Psoas muscle (tissue), 8 donors: ENCODE data around the gene PDLIM1. TPM values are rescaled to one million over a fixed set of nuclear protein-coding genes. Genes with fewer than 3 reads are reported as not detected.
A peak's percentile ranks its signal among the peaks of the same experiment; 100 is the strongest.
"Not testable (repeated sequence)": the region's sequence is repeated elsewhere in the genome, so short reads cannot be mapped to it uniquely, and the experiment has no call there.

Source experiments
- ATAC-seq, 4 donors: fragments of 200-7000 bp; cut with Tn5 transposase; one replicate each; pipeline ENCODE4 v1.9.1; 2020; ENCODE audit warnings: moderate library complexity in 3 of 4, mild to moderate bottlenecking in 2 of 4
- DNase-seq, 2 donors: peaks; one replicate each; pipeline ENCODE4 v3.0.0-alpha.2; 2020
- H3K27ac ChIP-seq: fragments of 200-600 bp; one replicate; pipeline ENCODE4 v1.8.0; 2022
- H3K27me3 ChIP-seq, 3 donors: fragments of 200-600 bp in 1 of 3; one replicate each; pipeline versions ENCODE4 v1.6.1 to v1.8.0; 2013 to 2022; ENCODE audit warnings: low read length in 2 of 3, mild to moderate bottlenecking in 2 of 3, moderate library complexity in 1 of 3; ENCODE audit not compliant: insufficient read depth in 3 of 3
- H3K36me3 ChIP-seq, 2 donors: fragments of 200-600 bp in 1 of 2; one replicate each; pipeline versions ENCODE4 v1.6.1 to v1.8.0; 2013 to 2022; ENCODE audit warnings: low read depth in 1 of 2, mild to moderate bottlenecking in 1 of 2, moderate library complexity in 1 of 2; ENCODE audit not compliant: insufficient read depth in 1 of 2
- H3K4me1 ChIP-seq: fragments of 200-600 bp; one replicate; pipeline ENCODE4 v1.8.0; 2022
- H3K4me3 ChIP-seq: fragments of 200-600 bp; one replicate; pipeline ENCODE4 v1.8.0; 2022; ENCODE audit warnings: mild to moderate bottlenecking
- H3K9me3 ChIP-seq: fragments of 200-600 bp; one replicate; pipeline ENCODE4 v1.8.0; 2022
- WGBS, 3 donors: extraction: QIAGEN DNeasy Blood & Tissue Kit; methylation state at CpG; one replicate each; pipeline versions ENCODE4 v1.1.6 to v1.1.7; 2013; 5-methylcytosine and 5-hydroxymethylcytosine counted together
- intact Hi-C, 2 donors: fragments of 100-400 bp; cut with DNase I; formaldehyde crosslinking; loops; one replicate each; pipeline versions ENCODE4 v1.11.0 to v1.14.2; 2022
- polyA plus RNA-seq, 3 donors: library from polyadenylated mRNA; stranded (reverse); fragments of 200-250 nt; gene quantifications; one replicate each; pipeline ENCODE4 v1.2.3, GENCODE V29; 2013
- total RNA-seq, 4 donors: library from RNA; stranded (reverse); fragmentation: NEBNext Ultra II Directional in 2 of 4; extraction: Animal tissue kit (Norgen Biotek cat#: 25700) in 2 of 4; gene quantifications; one replicate each; pipeline versions ENCODE4 v1.2.1 to v1.2.4, GENCODE V29; 2021 to 2023
- TF ChIP-seq, protein P1 (sequence below): fragments of 200-600 bp; IDR thresholded peaks from one replicate; pipeline ENCODE4 v1.8.0; 2022; ENCODE audit warnings: antibody characterized with exemption
- donor health status: healthy with polysubstance abuse.
- donor health status: DM: no; HTN: no; CAD: no; lungs with moderate emphysema.
- donor health status: Bipolar disorder and iron deficiency.
- donor health status: healthy.
- donor health status: DM: yes; HTN: yes; CAD: no.
- donor health status: DM: no; HTN: no; CAD: no.
- donor health status: DM: no; HTN: no; CAD: no.
- donor health status: DM: yes; HTN: yes; CAD: no.

PDLIM1 gene
- total and polyA plus RNA-seq, 7 donors, result 97.3 to 504 (median 325) TPM

DNA sequence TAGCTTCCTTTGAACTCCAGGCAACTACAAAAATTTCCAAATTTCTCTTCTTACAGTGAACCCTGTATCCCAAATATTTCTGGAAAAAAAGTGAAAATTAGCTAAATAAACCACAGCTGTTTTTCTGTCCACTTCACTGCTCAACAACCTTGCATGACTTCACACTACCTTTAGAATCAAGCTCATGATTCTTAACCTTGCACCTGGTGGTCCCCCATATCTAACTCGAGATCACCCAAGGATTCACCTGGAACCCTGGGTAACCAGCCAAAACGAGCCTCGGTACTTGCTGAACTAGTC, 47.5 kb downstream of the PDLIM1 start:
- TF ChIP-seq, protein P1, sequence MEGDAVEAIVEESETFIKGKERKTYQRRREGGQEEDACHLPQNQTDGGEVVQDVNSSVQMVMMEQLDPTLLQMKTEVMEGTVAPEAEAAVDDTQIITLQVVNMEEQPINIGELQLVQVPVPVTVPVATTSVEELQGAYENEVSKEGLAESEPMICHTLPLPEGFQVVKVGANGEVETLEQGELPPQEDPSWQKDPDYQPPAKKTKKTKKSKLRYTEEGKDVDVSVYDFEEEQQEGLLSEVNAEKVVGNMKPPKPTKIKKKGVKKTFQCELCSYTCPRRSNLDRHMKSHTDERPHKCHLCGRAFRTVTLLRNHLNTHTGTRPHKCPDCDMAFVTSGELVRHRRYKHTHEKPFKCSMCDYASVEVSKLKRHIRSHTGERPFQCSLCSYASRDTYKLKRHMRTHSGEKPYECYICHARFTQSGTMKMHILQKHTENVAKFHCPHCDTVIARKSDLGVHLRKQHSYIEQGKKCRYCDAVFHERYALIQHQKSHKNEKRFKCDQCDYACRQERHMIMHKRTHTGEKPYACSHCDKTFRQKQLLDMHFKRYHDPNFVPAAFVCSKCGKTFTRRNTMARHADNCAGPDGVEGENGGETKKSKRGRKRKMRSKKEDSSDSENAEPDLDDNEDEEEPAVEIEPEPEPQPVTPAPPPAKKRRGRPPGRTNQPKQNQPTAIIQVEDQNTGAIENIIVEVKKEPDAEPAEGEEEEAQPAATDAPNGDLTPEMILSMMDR, result no peak
- 61 to 64% (median 61%) methylated on average over 3 of the region's 3 CpGs for WGBS, 3 donors
- Histone ChIP-seq H3K36me3 (peaks cover 0 to 58% of the 10 kb centered on the region in 2 donors), H3K9me3 (no peaks in the 10 kb centered on the region), H3K4me1 (peaks cover 20% of the 10 kb centered on the region), H3K27ac (peak overlapping the region; percentile 16), H3K27me3 (no peaks in the 10 kb centered on the region), H3K4me3 (no peak overlapping the region)
- ATAC-seq, result no peak
- no peak for DNase-seq
- intact Hi-C loops, result loop anchor here in 1 of 2 donors (2.0 kb wide), 1 partner anchor 110 kb away; no protein-coding TSS in a partner anchor

- WGBS, 3 donors, result 77 to 82% (median 82%) methylated on average over 8 of the region's 8 CpGs
- Histone ChIP-seq H3K9me3 (no peaks in the 10 kb centered on the region), H3K27ac (peak overlapping the region; percentile 16), H3K4me1 (peaks cover 17% of the 10 kb centered on the region), H3K4me3 (no peak overlapping the region), H3K36me3 (peaks cover under 1 to 63% of the 10 kb centered on the region in 2 donors), H3K27me3 (no peaks in the 10 kb centered on the region)
- peak in 3 of 4 donors; percentile 39 to 67 (median 50) for ATAC-seq
- intact Hi-C loops, result loop anchor here in 1 of 2 donors (2.0 kb wide), 1 partner anchor 110 kb away; no protein-coding TSS in a partner anchor
- TF ChIP-seq, protein P1, result peak; percentile 49
- no peak for DNase-seq
Measured at GRCh38 chr10:95242581-95243317, 48.1 kb downstream of the PDLIM1 start.

- DNase-seq (no peak), ATAC-seq (no peak)
- Histone ChIP-seq H3K27ac (no peak overlapping the region), H3K4me3 (no peak overlapping the region), H3K27me3 (no peaks in the 10 kb centered on the region), H3K4me1 (peaks cover 6% of the 10 kb centered on the region), H3K9me3 (no peaks in the 10 kb centered on the region), H3K36me3 (peaks cover 3 to 73% of the 10 kb centered on the region in 2 donors)
- TF ChIP-seq, protein P1, result no peak
- 59 to 75% (median 73%) methylated on average over 4 of the region's 4 CpGs for WGBS, 3 donors
- intact Hi-C loops, result no loop called here
Measured at GRCh38 chr10:95241533-95241932, 49.3 kb downstream of the PDLIM1 start.

DNA sequence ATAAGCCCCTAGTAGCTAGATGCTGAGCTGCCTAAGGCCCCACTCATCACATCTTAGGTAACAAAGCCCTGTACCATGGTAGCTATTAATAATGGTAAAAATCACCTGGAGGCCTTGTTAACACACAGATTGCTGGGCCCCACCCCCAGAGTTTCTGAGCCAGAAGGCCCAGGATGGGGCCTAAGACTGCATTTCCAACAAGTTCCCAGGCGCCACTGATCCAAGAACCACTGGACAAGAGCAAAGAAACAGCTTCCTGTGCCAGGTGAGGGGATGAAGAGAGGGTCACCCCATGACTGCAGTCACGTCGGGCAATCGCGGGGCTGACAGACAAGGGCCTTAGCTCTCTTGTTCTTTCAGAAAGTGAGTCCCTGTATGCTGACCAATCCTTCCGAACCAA, 50.0 kb downstream of the PDLIM1 start:
- no peak for ATAC-seq

GRCh38 chr10:95240096-95240495, 50.7 kb downstream of the PDLIM1 start:
- H3K27me3 ChIP-seq, H3K4me3 ChIP-seq, ATAC-seq, DNase-seq, intact Hi-C loops, H3K27ac ChIP-seq, H3K9me3 ChIP-seq, H3K4me1 ChIP-seq: not testable (repeated sequence)
- H3K36me3 ChIP-seq, result peaks cover 3 to 63% of the 10 kb centered on the region in 2 donors
- WGBS, 3 donors, result 75 to 94% (median 93%) methylated on average over 3 of the region's 3 CpGs

More for the DNA sequence above, 50.0 kb downstream of the PDLIM1 start:
- H3K4me1 ChIP-seq, result peaks cover 9% of the 10 kb centered on the region
- 80 to 96% (median 93%) methylated on average over 6 of the region's 6 CpGs for WGBS, 3 donors
- H3K9me3 ChIP-seq, result no peaks in the 10 kb centered on the region
- DNase-seq, result no peak
- H3K36me3 ChIP-seq, result peaks cover 3 to 69% of the 10 kb centered on the region in 2 donors
- H3K27ac ChIP-seq, result no peak overlapping the region
- TF ChIP-seq, protein P1, result no peak
- intact Hi-C loops, result no loop called here
- no peaks in the 10 kb centered on the region for H3K27me3 ChIP-seq
- H3K4me3 ChIP-seq, result no peak overlapping the region
